Dermis microvascular lymphatic vessel endothelial cell (primary cell): ENCODE data around the gene TMIE. TPM values are rescaled to one million over a fixed set of nuclear protein-coding genes. Genes with fewer than 3 reads are reported as not detected.
"Not testable (repeated sequence)": the region's sequence is repeated elsewhere in the genome, so short reads cannot be mapped to it uniquely, and the experiment has no call there.

Source experiments
- DNase-seq, 2 donors: peaks; one replicate each; pipeline versions ENCODE4 v3.0.0 to v3.0.0-alpha.2; 2010; ENCODE audit warnings: low read depth in 2 of 2
- total RNA-seq: library from RNA; depleted of rRNA; stranded (reverse); fragments of >200 nt; gene quantifications from 2 replicates; pipeline ENCODE4 v1.2.1, GENCODE V29; 2014

TMIE gene
- total RNA-seq, 1 donor from 2014 or later = under 0.01 TPM

DNA sequence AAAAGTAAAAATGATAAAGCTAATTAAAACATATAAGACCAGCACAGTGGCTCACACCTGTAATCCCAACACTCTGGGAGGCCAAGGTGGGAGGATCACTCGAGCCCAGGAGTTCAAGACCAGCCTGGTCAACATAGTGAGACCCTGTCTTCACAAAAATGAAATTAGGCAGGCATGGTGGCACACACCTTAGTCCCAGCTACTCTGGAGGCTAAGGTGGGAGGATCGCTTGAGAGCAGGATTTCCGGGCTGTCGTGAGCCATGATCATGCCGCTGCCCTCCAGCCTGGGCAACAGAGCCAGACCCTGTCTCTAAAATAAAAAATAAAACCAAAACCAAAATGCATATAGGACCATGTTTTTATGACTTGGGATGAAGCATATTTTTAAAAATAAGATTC lies 21.3 kb downstream of the TMIE start:
- DNase-seq = no peak

GRCh38 chr3:46724424-46724823 lies 23.2 kb downstream of the TMIE start:
- no peak for DNase-seq

DNA sequence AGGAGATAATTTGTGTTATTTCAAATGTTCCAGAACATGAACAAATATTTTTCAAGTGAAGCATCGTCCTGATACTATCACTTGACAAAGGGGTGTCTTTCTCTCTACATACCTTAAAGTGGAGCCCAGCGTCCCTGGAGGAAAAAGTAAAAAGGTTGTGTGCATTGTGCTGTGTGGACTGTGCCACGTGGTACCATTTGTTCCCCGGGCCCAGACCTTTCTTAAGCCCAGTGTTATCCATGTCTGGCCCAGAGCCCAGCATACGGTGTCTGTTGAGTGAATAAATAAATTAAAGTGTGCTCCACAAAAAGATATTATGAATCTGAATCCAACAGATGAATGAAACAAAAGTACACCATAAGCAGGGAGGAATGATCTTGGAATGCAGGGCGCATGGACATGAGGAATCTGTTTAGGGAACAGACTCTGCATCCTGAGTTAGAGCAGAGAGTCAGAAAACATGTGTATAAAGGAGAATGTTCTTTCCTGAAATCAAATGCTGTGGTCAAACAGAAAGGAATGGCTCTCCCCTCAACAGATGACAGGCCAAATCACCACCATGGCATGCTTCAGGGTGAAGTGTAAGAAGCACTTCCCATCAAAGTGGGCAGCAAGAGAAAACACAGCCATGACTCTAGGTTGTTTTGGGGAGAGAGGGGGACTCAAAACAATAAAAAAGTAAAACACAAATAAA lies 24.6 kb downstream of the TMIE start:
- DNase-seq = no peak

DNA sequence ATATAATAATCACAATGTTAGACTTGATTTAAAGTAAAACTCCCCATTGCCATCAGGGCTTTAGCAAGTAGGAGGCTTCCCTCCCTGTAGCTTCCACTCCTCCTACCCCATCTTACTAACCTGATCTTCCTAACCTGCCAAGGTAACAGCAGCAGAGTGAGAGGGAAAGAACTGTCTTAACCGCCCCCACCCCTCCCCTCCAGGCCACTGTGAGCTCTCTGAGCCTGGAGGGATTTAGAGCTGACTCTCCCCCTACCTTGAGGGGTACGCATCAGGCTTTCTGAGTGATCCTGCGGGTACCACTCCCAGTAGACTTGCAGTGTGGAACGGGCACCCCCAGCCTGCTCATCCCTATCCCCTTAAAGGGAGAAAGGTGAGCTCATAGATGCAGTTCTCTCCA lies 27.8 kb downstream of the TMIE start:
- no peak for DNase-seq

GRCh38 chr3:46730819-46731218 lies 29.6 kb downstream of the TMIE start:
- DNase-seq = no peak

- DNase-seq = no peak
Observed at GRCh38 chr3:46731795-46732194, 30.6 kb downstream of the TMIE start.

DNA sequence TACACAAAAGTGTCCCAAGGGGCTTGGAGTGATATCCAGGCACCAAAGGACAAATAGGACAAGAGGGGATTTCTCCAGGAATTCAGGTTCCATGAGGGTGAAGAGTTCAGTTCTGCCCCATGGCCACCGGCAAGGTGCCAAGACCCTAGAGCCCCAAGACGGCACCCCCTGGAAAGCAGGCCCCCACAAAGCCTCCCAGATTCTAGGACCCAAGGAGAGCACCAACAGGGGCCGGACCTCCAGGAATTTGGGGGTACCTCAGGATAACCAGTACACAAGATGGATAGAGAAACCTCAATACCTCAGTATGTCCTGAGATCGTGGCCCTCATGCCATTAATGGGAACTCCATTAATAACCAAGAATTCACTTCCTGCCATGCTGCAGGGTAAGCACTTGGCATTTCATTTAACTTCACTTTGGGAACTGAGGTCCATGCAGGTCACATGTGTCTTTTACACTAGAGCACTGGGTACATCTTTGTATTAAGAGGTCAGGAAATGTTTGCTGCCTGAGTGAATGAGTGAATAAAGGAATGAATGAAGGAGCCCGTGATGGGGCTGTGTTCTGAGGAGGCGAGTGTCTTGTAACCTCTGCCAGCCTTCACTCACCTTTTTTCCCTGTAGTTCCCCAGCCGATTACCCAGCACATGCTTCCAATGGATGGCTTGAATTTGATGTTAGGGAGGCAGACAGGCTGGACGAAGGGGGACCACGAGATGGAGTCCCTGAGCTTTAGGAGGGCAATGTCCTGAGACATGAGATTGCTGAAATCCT lies 32.0 kb downstream of the TMIE start:
- DNase-seq = no peak

- no peak for DNase-seq
Observed at GRCh38 chr3:46734773-46735172, 33.6 kb downstream of the TMIE start.

GRCh38 chr3:46736006-46736872 lies 35.0 kb downstream of the TMIE start:
- no peak for DNase-seq

GRCh38 chr3:46737329-46737731 lies 36.1 kb downstream of the TMIE start:
- no peak for DNase-seq

GRCh38 chr3:46739565-46739964 lies 38.4 kb downstream of the TMIE start:
- not testable (repeated sequence) for DNase-seq

DNA sequence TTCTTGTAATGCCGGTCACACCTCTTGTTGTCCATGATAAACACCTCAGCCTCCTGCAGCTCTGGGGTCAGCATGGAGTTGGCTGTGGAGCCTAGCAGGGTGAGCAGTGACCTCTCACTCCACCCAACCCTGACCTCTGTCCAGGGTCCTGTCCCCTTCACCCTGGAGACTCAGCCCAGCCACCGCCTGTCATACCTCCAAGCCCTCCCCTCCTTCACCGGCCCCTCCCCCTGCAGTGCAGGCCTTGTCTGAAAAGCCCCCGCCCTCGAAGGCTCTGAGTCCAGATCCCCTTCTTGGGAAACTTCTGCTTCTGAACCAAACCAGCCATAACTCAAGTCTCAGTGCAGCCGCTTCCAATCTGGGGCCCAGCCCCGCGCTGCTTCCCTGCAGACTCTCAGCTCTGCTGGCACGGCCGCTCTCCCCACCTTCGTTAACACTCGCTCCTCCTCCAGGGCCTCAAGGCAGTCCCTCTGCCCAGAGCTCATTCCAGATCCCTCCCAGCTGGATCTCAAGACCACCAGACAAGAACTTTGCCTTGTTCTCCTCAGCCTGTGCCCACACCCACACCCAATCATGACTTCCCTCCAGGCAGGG lies 41.9 kb downstream of the TMIE start:
- DNase-seq = no peak

DNA sequence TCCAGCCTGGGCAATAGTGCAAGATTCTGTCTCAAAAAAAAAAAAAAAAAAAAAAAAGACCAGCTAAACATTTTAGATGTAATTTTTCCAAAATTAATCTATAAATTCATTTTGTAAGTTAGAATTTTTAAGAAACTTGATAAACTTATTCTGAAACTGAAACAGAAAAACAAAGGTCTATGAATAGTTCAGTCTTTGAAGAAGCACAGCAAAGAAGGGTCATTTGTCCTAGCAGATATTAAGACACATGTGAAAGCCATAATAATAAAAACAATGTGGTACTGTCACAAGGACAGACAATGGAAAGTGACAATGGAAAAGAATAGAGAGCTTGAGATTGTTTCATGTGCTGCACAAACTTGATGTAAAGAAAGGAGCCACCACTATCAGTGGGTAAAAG lies 45.5 kb downstream of the TMIE start:
- no peak for DNase-seq

GRCh38 chr3:46748170-46748569 lies 47.0 kb downstream of the TMIE start:
- no peak for DNase-seq

DNA sequence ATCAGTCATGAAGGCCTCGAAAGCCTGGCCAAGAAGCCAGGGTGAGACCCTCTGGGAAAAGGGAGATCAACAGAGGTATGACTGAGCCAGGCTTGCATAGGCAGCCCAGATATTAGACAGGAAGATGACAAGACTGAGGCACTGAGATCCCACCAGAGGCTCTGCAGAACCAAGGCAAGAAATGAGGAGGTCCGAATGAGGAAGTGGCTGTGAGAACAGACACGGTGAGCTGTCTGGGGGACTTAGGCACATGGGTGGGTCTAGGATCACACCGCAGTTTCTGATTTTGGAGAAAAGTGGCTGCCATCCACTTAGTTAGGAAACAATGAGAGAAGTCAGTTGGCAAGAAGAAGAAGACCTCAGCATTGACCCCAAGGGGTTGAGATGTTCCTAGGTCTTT lies 47.9 kb downstream of the TMIE start:
- no peak for DNase-seq

DNA sequence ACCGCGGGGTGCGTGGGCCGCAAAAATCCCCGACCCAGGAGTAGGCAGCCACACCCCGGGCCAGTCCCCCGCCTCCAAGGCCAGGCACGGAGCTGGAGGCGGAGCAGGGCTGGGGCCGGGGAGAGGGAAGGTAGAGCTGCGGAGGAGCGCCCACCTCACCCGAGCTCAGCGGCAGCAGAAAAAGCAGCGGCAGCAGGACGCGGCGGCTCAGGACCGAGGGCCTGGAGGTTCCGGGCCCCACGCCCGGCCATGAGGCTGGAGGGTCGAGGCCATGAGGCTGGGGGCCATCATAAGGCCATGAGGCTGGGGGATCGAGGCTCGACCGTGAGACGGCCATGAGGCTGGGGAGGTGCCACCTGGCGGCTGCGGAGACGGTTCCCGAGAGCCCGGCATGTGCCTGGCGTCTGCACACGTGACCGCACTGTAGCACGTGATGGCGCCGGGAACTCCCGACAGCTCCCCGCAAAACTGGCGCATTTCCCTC lies 49.4 kb downstream of the TMIE start:
- no peak for DNase-seq

DNA sequence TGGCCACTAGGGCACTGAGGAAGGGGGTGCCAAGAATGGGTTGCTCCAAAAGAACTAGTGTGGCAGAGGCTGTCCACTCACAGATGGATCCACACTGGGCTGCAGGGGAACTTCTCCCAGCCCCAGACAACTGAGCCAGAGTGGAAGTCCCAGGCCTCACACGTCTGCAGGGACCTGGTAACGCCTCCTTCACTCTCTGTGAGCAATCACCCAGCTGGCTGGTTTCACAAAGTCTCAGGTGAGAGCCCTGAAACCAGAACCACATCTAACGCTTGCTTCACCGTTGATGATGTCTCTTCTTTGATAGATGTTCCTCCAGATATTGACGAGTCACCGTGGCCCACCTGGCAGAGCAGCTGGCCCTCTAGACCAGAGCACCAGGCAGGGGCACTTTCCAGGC lies 51.9 kb downstream of the TMIE start:
- DNase-seq = not testable (repeated sequence)

DNA sequence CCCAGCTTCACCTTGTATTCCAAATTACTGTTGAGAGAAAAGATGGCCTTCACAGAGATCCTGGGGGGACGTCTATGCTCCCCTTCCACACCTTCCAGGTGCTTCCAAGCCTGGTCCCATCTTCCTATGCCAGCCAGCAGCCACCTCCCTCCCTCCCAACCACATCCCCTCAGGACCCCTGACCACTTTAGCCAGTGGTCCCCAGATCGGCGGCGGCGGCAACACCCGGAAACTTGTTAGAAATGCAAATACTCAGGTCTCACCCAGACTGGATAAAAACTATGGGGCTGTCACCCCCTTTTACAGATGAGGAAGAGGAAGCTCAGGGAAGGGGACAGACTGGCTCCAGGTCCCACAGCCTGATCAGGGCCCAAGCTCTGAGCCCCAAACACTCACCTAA lies 54.5 kb downstream of the TMIE start:
- no peak for DNase-seq

DNA sequence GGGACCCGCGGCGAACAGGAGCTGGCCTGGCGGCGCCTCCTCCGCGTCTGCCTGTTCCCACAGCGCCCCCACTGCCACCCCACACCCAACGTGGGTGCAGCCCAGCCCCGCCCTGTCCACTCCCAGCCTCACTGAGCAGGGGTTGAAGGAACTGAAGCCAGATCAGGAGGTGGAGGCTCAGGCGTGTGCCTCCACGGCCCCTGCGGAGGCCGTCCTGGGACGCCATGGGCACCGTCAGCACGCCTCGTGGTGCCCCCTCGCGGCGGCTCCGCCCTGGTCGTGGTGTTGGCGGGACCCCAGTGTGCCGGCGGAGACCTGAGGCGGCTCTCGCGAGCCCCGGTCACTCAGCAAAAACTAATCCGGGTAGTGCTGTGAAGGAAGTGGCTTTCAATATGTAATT lies 55.5 kb downstream of the TMIE start:
- no peak for DNase-seq

DNA sequence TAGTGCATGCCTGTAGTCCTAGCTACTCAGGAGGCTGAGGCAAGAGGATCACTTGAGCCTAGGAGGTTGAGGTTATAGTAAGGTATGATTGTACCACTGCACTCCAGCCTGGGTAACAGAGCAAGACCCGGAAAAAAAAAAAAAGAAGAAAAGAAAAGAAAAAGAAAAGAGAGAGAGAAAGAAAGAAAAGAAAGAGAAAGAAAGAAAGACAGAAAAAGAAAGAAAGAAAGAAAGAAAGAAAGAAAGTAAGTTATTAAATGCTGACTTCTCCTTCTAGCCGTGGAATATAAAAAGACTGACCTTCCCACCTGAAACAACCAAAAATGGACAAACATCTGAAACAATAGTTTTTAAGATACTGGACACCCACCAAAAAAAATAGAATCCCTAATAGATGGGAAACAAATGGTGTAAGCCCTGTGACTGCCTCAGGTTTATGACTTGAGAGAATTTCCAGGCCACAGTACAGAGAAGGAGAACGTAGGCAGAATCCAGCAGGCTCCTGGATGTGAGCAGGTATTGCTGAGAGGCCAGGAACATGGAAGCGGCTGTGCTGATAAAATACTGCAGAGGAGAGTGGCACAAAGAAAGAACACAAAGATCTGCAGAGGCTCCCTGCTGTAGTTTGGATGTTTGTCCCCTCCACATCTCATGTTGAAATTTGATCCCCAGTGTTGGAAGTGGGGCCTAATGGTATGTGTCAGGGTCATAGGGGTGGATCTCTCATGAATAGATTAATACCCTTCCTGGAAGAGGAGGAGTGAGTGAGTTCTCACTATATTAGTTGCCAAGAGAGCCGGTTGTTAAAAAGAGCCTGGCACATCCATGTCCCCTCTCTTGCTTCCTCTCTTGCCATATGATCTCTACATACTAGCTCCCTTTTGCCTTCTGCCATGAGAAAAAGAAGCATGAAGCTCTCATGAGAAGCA lies 58.3 kb downstream of the TMIE start:
- no peak for DNase-seq
